Measurements from ENCODE around the gene NELFA.
"Not testable (repeated sequence)": the region's sequence is repeated elsewhere in the genome, so short reads cannot be mapped to it uniquely, and the experiment has no call there.

NELFA gene

GRCh38 chr4:2006367-2006766 lies 2.4 kb downstream of the NELFA start:
- no peaks in the 10 kb centered on the region for H3K9me3 ChIP-seq (ENCODE audit: control insufficient read depth, low read depth, low read length)
- peaks cover 14% of the 10 kb centered on the region for H3K27me3 ChIP-seq (ENCODE audit: control insufficient read depth, insufficient read depth, low read length)
- H3K36me3 ChIP-seq (ENCODE audit: control insufficient read depth, low read depth, low read length): peaks cover 16% of the 10 kb centered on the region
- no peak overlapping the region for H3K9ac ChIP-seq (ENCODE audit: low read length)
- H3K27ac ChIP-seq (ENCODE audit: low read length): no peak overlapping the region
- H3K4me3 ChIP-seq (ENCODE audit: low read length): no peak overlapping the region
- peaks cover 4% of the 10 kb centered on the region for H3K4me1 ChIP-seq (ENCODE audit: control insufficient read depth, low read depth, low read length)

GRCh38 chr4:2003361-2003760 lies 5.4 kb downstream of the NELFA start:
- peaks cover 16% of the 10 kb centered on the region for H3K36me3 ChIP-seq (ENCODE audit: control insufficient read depth, low read depth, low read length)

GRCh38 chr4:1999308-1999707 lies 9.5 kb downstream of the NELFA start:
- not testable (repeated sequence) for H3K4me1 ChIP-seq (ENCODE audit: control insufficient read depth, low read depth, low read length); H3K9me3 ChIP-seq (ENCODE audit: control insufficient read depth, low read depth, low read length); H3K27me3 ChIP-seq (ENCODE audit: control insufficient read depth, insufficient read depth, low read length); H3K27ac ChIP-seq (ENCODE audit: low read length); H3K9ac ChIP-seq (ENCODE audit: low read length); H3K4me3 ChIP-seq (ENCODE audit: low read length); H3K36me3 ChIP-seq (ENCODE audit: control insufficient read depth, low read depth, low read length)

More at GRCh38 chr4:2003361-2003760, 5.4 kb downstream of the NELFA start:
- H3K27me3 ChIP-seq (ENCODE audit: control insufficient read depth, insufficient read depth, low read length); H3K4me3 ChIP-seq (ENCODE audit: low read length); H3K27ac ChIP-seq (ENCODE audit: low read length); H3K9ac ChIP-seq (ENCODE audit: low read length); H3K9me3 ChIP-seq (ENCODE audit: control insufficient read depth, low read depth, low read length); H3K4me1 ChIP-seq (ENCODE audit: control insufficient read depth, low read depth, low read length): not testable (repeated sequence)

- Histone ChIP-seq H3K9ac (ENCODE audit: low read length) (no peak overlapping the region), H3K27me3 (ENCODE audit: control insufficient read depth, insufficient read depth, low read length) (no peaks in the 10 kb centered on the region), H3K9me3 (ENCODE audit: control insufficient read depth, low read depth, low read length) (no peaks in the 10 kb centered on the region), H3K27ac (ENCODE audit: low read length) (no peak overlapping the region), H3K4me1 (ENCODE audit: control insufficient read depth, low read depth, low read length) (no peaks in the 10 kb centered on the region), H3K36me3 (ENCODE audit: control insufficient read depth, low read depth, low read length) (no peaks in the 10 kb centered on the region), H3K4me3 (ENCODE audit: low read length) (no peak overlapping the region)
These were observed 10.5 kb downstream of the NELFA start for GRCh38 chr4:1998296-1998695.

GRCh38 chr4:1997712-1998111 lies 11.1 kb downstream of the NELFA start:
- H3K4me3 ChIP-seq (ENCODE audit: low read length): no peak overlapping the region
- H3K27ac ChIP-seq (ENCODE audit: low read length): no peak overlapping the region
- H3K4me1 ChIP-seq (ENCODE audit: control insufficient read depth, low read depth, low read length): no peaks in the 10 kb centered on the region
- no peaks in the 10 kb centered on the region for H3K27me3 ChIP-seq (ENCODE audit: control insufficient read depth, insufficient read depth, low read length)
- no peaks in the 10 kb centered on the region for H3K9me3 ChIP-seq (ENCODE audit: control insufficient read depth, low read depth, low read length)
- no peaks in the 10 kb centered on the region for H3K36me3 ChIP-seq (ENCODE audit: control insufficient read depth, low read depth, low read length)
- H3K9ac ChIP-seq (ENCODE audit: low read length): no peak overlapping the region

GRCh38 chr4:1996866-1997611 lies 11.7 kb downstream of the NELFA start:
- no peak overlapping the region for H3K27ac ChIP-seq (ENCODE audit: low read length)
- H3K4me3 ChIP-seq (ENCODE audit: low read length): no peak overlapping the region
- no peaks in the 10 kb centered on the region for H3K27me3 ChIP-seq (ENCODE audit: control insufficient read depth, insufficient read depth, low read length)
- no peaks in the 10 kb centered on the region for H3K9me3 ChIP-seq (ENCODE audit: control insufficient read depth, low read depth, low read length)
- no peak overlapping the region for H3K9ac ChIP-seq (ENCODE audit: low read length)
- no peaks in the 10 kb centered on the region for H3K4me1 ChIP-seq (ENCODE audit: control insufficient read depth, low read depth, low read length)
- H3K36me3 ChIP-seq (ENCODE audit: control insufficient read depth, low read depth, low read length): no peaks in the 10 kb centered on the region

GRCh38 chr4:1994938-1995337 lies 13.8 kb downstream of the NELFA start:
- peaks cover 2% of the 10 kb centered on the region for H3K36me3 ChIP-seq (ENCODE audit: control insufficient read depth, low read depth, low read length)
- no peak overlapping the region for H3K27ac ChIP-seq (ENCODE audit: low read length)
- no peaks in the 10 kb centered on the region for H3K4me1 ChIP-seq (ENCODE audit: control insufficient read depth, low read depth, low read length)
- H3K9ac ChIP-seq (ENCODE audit: low read length): no peak overlapping the region
- no peaks in the 10 kb centered on the region for H3K9me3 ChIP-seq (ENCODE audit: control insufficient read depth, low read depth, low read length)
- H3K27me3 ChIP-seq (ENCODE audit: control insufficient read depth, insufficient read depth, low read length): no peaks in the 10 kb centered on the region
- no peak overlapping the region for H3K4me3 ChIP-seq (ENCODE audit: low read length)

GRCh38 chr4:1993718-1994516 lies 14.9 kb downstream of the NELFA start:
- H3K4me3 ChIP-seq (ENCODE audit: low read length); H3K36me3 ChIP-seq (ENCODE audit: control insufficient read depth, low read depth, low read length); H3K9me3 ChIP-seq (ENCODE audit: control insufficient read depth, low read depth, low read length); H3K4me1 ChIP-seq (ENCODE audit: control insufficient read depth, low read depth, low read length); H3K27me3 ChIP-seq (ENCODE audit: control insufficient read depth, insufficient read depth, low read length); H3K27ac ChIP-seq (ENCODE audit: low read length); H3K9ac ChIP-seq (ENCODE audit: low read length): not testable (repeated sequence)

GRCh38 chr4:1993169-1993516 lies 15.6 kb downstream of the NELFA start:
- no peaks in the 10 kb centered on the region for H3K4me1 ChIP-seq (ENCODE audit: control insufficient read depth, low read depth, low read length)
- H3K9me3 ChIP-seq (ENCODE audit: control insufficient read depth, low read depth, low read length): no peaks in the 10 kb centered on the region
- H3K4me3 ChIP-seq (ENCODE audit: low read length): no peak overlapping the region
- peaks cover 9% of the 10 kb centered on the region for H3K36me3 ChIP-seq (ENCODE audit: control insufficient read depth, low read depth, low read length)
- no peaks in the 10 kb centered on the region for H3K27me3 ChIP-seq (ENCODE audit: control insufficient read depth, insufficient read depth, low read length)
- H3K9ac ChIP-seq (ENCODE audit: low read length): no peak overlapping the region
- H3K27ac ChIP-seq (ENCODE audit: low read length): no peak overlapping the region

GRCh38 chr4:1992468-1993168 lies 16.2 kb downstream of the NELFA start:
- Histone ChIP-seq H3K36me3 (ENCODE audit: control insufficient read depth, low read depth, low read length) (peaks cover 9% of the 10 kb centered on the region), H3K4me3 (ENCODE audit: low read length) (no peak overlapping the region), H3K4me1 (ENCODE audit: control insufficient read depth, low read depth, low read length) (no peaks in the 10 kb centered on the region), H3K27ac (ENCODE audit: low read length) (no peak overlapping the region), H3K9ac (ENCODE audit: low read length) (no peak overlapping the region), H3K27me3 (ENCODE audit: control insufficient read depth, insufficient read depth, low read length) (no peaks in the 10 kb centered on the region), H3K9me3 (ENCODE audit: control insufficient read depth, low read depth, low read length) (no peaks in the 10 kb centered on the region)

GRCh38 chr4:1991596-1992434 lies 17.0 kb downstream of the NELFA start:
- Histone ChIP-seq H3K27ac (ENCODE audit: low read length) (no peak overlapping the region), H3K4me3 (ENCODE audit: low read length) (no peak overlapping the region), H3K27me3 (ENCODE audit: control insufficient read depth, insufficient read depth, low read length) (no peaks in the 10 kb centered on the region), H3K9me3 (ENCODE audit: control insufficient read depth, low read depth, low read length) (no peaks in the 10 kb centered on the region), H3K4me1 (ENCODE audit: control insufficient read depth, low read depth, low read length) (no peaks in the 10 kb centered on the region), H3K36me3 (ENCODE audit: control insufficient read depth, low read depth, low read length) (peaks cover 9% of the 10 kb centered on the region), H3K9ac (ENCODE audit: low read length) (no peak overlapping the region)
